T-helper 1 cell (primary cell): ENCODE results near the gene PI4KA.
A peak's percentile ranks its signal among the peaks of the same experiment; 100 is the strongest.
"Not testable (repeated sequence)": the region's sequence is repeated elsewhere in the genome, so short reads cannot be mapped to it uniquely, and the experiment has no call there.

ENCODE experiments used
- DNase-seq, 5 donors: peaks; one replicate each; pipeline ENCODE4 v3.0.0-alpha.2; 2012 to 2020

The PI4KA gene

DNA sequence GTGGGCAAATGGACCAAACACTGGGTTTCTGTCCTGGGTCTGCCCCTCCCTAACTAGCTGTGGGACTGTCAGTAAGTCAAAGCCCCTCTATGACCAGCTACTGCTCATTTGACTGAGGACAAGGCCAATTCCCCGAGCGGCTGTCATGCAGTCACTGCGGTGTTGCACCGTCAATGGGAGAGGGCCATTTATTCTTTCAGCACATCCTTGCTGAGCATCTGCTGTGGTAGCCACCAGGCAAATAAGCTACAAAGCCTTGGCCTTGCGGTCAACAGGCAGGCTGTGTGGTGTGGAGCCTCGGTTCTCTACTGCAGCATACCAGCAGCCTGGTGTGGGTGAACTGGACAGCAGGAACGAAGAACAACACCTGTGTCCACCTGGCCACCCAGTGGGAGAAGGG is 110.5 kb downstream of the PI4KA start:
- DNase-seq: no peak

DNA sequence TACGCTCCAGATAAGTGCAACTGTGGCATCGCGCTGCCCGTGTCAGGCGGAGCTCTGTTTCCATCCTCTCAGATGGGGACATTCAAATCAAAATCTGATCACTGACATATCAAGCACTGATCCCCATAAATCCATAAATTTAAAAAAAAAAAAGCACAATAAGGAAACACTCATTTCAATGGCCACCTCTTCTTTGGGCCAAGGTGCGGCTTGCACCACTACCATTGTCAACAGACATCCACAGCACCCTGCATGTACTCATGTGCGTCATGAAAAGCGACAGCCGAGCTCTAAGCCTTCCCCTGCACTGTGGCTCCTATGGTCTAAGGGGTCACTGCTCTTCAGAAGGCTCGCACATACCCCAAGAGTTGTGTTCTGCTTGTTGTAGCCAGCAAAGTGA is 111.4 kb downstream of the PI4KA start:
- DNase-seq: no peak

DNA sequence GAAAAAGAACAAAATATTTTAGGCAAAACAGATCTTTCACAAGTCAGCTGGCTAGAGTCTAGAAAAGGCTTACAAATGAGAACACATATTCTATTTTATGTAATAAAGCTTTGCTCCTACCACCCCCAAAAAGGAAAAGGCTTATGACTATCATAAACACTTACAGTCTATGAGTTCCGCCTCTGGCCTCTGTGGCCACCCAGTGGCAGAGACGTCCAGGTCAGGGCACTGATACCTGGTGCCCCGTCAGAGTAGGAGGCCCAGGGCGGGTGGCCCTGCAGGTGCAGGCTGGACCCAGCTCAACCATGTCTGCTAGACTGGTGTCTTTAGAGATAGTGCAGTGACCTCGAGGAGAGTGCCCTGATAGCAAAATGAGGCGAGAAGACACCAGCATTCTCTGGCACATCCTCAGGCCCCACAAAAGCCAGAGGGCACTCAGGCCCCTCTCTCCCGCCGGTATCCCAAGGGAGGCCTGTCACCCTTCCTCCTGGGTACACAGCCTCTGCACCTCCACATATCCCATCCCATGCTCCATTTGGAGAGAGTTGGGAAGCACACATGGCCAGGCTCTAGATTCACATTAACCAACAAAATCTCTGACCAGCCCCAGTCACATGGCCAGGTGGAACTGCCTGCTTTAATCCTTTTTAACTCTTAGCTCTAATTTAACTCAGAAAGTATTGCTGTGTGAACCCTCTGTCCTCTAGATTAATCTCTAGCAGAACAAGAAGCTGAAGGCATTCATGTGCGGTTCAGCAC is 112.0 kb downstream of the PI4KA start:
- no peak for DNase-seq

DNA sequence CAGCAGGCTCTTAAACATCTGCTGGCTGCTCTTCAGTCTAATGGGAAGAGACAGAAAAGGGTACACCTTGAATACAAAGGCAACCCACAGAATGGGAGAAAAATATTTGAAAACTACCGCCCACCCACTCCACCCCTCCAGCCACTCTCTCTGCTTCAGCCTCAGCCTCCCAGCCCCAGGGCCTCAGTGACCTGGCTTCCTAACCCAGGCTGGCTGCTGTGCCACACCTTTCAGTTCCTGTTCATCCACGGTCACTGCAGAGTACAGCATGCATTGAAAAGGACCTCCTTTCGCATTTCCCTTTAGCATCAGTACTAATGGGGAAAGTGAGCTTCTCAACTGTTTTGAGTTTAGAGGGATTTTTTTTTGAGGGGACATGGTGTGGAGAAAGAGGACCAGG is 113.5 kb downstream of the PI4KA start:
- DNase-seq: no peak

DNA sequence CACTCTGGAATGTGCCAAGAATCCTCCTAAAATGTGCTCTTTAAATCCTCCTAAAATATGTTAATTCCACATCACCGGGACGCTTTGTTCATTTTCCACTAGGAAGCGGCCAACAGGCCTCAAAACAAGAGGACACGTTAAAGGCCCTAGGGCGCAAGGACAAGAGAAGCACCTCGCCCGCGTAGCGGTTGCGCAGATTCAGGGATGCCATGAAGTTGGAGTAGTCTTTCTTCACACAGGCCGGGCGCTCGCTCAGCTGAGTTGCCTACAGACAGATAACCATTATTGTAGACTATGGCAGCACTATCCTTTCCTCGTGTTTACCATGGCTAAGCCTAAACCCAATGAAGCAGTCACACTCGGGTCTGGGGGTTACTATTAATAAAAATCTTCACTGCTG is 114.2 kb downstream of the PI4KA start:
- no peak for DNase-seq

DNA sequence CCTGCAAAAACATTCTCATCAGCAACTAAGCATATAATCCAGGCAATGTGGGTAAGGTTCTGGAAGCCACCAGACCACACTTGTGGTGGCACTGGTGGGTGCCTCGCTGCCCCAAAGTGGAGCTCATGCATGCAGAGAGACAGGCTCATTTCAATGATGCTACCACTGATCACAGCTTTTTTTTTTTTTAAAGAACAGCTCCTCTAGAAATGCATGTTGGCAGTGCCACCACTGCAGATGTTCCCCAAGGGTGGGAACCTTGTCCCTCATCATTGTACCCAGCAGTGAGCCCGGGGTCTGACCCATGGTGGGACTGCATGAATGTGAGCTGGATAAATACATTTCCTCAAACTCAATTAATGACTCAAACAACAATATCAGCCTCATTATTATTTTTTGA is 115.8 kb downstream of the PI4KA start:
- DNase-seq: no peak

DNA sequence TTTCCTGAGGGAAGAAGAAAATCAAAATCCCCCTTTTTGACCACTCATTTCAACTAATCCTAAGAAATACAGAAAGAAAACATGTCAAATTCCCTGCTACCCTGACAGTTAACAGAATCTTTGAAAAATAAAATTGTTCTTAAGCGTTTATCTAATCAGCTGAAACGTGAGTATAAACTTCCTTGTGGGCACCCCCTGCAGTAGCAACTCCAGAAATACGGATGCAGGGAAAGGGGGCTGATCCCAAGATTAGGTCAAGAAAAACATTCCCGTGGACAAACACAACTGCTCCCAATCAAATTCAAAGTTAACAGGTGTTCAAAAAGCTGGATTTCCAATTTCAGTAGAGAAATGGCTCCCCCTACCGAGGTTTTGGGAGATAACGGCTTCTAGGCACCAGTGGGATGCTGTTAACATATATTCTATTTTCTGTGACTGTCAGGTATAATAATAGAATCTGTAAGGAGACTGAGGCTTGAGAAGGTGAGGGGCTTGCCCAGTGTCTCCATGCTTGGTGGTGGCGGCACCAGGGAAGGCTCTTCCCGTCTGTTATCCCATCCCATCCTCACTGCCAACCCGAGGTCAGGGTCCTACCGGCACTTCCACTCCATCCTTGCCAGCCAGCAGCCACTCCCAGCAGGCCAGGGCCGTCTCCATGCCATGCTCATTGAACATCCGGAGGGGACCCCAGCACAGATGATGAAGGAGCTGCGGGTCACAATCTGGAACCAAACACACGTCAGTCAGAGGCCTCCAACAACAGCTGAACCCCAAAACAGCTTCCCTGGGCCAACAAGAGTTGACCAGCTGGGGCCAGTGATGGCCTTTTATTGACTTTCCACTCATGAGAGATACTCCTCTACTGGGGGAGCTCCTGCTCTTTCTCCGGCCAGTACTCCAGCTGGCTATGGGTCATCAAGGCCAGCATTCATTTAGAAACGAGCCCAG is 116.7 kb downstream of the PI4KA start:
- peak in 2 of 5 donors; percentile 11 to 47 for DNase-seq

DNA sequence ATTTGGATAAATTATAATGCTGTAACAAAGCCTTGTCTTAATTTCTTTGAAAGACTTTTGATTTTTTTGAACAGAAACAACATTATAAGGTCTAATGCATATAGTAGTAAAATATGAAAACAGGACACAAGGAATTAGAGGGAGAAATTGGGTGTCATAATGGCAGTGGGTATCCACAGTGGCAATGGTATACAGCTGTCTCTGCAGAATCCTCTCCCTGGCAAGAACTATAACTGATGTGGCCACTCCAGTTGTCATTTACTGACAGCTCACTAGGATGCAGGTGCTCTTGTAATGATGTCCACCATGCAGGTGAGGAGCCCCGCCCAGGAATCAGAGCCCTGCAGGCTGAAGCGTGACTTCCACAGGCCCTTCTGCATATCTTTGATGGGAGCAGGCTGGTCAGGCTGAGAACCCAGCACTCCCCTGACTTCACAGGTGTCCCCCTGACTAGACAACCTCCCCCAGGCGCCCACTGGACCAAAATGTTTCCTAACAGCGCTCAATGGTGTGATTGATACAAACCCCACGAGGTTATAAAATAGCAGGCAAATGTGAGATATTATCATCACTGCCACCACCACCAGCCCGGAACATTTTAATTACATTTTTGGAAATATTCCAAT is 117.5 kb downstream of the PI4KA start:
- no peak for DNase-seq

DNA sequence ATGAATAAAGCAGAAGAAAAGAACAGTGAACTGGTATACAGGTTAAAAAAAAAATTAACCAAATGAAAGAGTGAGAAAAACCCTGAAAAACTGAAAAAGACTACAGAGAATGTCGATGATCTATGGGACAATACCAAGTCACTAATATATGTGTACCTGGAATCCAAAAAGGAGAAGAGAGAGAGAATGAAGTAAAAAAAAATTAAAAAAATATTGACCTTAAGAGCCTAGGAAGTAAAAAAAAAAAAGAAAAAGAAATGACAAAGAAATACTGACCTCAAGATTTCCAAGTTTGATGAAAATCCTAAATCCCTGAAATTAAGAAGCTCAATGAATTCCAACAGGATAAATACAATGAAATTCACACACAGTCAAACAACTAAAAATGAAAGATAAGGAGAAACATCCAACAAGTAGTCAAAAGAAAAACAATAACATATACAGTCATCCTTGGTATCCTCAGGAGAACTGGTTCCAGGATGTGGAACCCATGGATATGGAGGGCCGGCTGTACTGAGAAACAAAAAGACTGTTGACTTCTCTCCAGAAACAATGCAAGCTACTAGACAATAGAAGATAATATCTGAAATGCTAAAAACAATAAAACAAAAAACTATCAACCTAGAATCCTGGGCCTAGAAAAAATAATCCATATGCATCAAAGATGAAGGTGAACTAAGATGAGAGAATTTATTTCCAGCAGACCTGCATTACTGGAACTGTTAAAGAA is 118.2 kb downstream of the PI4KA start:
- no peak for DNase-seq

DNA sequence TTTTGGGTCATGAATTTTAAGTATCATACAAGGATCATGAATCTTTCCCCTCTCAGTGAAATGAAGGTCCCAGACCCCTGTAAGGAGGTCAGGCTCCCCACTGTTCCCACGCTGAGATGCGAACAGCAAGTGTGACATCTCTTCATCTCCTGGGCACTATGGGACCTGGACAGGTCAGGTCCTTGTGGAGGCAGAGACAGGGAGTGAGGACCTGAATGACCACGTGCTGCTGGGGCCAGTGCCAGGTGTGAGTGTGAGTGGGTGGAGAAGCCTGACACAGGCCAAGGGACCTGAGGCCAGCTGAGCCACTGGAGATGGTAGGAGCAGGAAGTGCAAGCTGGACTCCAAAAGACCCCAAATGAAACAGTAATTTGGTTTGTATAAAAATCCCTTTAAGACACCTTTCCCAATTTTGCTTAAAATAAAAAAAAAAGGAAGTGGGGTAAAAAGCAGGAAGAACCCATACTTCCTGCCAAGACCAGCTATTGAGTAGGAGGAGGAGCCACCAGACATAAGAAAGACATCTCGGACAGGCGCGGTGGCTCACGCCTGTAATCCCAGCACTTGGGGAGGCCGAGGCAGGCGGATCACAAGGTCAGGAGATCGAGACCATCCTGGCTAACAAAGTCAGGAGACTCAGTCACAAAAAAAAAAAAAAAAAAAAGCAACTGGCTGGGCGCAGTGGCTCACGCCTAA is 120.1 kb downstream of the PI4KA start:
- DNase-seq: no peak

DNA sequence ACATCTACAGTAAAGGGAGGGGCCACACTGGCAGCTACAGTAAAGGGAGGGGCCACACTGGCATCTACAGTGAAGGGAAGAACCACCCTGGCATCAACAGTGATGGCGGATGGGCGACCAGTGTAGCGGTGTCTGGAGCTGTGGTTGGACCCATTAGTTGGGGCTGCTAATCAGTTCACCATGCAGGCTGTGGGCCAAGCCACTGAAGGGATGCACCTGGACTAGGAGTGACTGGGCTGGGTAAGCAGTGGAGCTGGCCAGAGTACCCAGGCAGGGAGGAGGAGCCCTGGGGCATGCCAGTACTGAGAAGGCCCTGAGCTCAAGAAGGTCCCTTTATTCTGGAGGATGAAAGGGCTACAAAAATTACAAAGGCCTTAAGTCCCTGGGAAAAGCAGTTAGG is 121.7 kb downstream of the PI4KA start:
- DNase-seq: not testable (repeated sequence)

DNA sequence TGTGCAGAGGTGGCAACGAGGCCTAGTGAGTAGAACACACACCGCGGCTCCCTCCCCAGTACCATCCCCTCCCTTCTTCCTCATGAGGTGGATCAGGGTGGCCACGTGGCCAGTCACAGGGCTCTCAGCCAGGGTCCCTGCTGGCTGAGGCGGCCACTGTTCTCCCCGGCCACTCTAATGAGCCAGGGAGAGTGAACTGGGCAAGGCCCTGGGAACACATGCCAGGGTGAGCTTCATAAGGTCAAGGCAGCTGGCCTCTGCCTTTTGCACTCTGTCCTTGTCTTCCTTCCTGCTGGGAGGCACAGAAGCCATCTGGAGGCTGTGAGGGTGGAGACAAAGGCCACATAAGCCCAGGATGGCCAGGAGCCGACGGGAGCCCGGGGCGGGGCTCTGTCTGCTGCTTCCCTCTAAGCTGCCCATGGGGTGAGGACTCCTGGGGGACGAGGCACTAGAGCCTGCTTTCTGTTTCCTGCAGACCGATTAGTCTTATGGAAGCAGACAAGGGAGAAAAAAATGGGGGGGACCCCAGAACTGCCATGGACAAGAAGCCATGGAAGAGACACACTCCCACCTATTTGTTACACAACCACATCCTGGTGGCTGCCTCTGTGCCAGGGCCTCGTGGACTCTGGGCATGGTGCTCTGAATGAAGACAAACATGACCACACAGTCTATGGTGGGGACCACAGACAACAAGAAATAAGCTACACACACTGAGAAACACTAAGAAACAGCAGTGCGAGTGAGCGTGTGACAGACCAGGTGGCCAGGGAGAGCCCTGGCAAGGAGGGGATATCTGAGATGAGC is 123.1 kb downstream of the PI4KA start:
- DNase-seq: not testable (repeated sequence)

DNA sequence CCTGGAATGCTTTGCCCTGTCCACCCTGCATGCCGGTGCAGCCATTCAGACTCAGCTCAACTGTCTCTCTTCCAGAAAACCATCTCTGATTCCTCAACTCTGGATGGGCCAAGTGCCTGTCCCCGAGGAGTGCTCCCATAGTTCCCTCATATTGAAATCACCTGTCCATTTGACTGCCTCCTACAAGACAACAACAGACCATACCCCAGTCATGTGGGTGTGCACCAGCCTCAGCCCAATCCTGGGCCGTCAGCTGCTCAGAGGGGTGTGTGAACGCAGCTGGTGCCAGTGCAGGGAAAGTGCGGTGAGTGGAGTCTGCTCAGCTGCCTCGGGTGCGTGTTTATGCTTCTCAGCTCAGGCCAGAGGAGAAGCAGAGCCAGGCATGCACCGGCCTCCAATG is 126.2 kb downstream of the PI4KA start:
- DNase-seq: not testable (repeated sequence)

DNA sequence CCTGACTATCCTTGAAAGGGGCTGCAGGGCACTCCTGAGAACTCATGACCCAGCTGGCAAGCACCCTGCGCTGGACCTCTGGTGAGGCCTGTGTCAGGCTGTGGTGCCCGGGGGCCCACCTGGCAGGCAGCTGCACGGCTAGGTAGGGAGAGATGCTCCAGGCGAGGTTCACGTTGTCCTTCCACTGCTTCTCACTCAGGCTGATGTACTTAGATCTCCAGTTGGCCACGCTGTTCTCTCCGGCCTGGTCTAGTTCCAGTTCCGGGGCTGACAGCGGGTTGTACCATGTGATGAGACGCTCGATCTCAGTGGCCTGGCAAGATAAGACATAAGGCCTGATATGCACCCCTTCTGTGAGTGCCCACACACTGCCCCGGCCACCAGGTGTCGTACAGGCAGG is 129.4 kb downstream of the PI4KA start:
- no peak for DNase-seq

DNA sequence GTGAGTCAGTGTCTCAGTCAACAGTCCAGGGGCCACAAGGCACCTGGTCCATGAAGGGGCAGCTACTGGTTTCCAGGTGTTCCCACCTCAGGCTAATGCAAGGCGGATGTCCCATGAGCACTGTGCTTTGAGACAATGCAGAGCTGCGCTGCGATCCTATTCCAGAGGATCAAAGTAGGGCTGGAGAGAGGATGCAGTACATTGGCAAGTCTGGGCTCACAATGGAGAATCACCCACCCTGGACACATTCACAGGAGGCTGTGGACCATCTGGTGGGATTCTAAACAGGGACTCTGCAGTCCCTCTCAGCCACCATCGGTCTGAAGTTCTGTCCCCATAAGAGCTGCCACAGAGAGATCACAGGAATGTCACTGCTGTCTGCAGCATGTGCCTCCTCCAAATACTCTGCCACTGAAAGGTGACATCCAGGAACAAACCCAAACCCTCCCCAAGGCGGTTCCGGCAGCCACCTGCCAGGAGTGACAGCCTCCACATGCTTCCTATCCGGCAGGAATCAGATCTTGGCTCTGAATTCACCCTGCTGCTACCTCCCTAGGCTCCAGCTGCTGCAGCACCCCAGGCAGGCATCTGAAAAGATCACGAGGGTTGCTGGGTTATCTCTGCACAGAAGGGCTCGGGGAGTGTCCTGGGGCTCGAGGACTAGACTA is 130.0 kb downstream of the PI4KA start:
- DNase-seq: no peak

DNA sequence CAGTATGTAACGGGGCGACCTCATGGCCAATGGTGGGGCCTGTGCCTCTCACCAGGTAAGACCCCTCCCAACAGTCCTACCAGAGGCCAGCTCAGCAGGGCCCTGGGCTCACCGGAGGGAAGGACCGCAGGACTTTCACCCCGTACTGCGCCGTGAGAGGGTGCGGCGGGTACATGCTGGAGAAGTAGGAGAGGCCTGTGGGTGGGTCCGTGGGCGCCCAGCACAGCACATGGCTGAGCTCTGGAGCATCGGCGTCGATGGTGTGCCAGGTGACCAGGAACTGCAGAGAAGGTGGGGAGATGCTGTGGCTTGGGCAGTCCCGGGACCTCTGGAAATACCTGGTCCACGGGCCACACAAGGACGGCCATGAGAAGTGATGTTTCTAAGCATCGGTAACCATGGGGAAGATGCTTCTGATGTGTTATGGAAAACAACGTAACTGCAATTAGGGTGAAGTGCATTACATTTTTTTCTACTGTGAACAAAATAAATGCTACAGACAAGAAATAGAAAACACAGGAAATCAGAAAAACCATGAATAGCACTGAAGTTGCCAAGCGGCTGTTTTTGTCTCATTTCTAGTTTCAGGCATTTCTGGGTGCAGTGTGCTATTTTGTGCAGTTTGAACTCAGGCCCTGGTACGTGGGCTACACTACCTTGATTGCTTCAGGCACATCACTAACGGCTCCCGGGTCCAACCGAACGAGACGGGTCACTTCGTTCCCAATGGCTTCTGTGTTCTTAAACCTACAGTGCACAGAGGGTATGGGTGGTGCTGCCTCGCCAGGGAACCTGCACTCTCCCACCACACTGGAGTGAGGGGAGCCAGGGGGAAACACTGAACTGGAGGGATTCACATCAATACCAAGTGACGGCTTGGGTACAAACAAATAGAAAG is 131.2 kb downstream of the PI4KA start:
- DNase-seq: no peak

DNA sequence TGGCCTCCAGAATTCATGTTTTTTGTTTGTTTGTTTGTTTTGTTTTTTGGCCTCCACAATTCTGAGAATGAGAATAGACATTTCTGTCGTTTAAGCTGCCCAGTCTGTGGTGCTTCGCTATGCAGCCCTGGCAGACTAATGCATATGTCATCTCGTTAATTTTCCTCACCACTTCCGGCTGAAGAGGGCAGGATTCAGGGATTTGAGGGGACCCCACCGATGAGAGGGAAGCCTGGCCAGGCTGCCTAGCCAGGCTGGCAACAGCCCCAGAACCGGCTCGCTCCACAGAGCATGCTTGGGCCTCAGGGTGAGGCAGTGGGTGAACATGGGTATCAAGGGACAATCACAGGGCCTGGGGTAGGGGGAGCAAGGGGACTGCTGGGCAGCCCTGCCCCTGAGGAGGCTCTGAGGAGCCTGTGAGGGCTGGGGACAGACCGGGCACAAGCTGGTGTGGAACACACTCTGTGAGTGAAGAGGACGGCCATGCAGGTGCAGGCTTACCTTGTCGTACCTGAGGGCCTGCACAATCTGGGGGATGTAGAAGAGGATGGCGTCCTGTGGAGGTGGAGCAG is 132.5 kb downstream of the PI4KA start:
- no peak for DNase-seq

DNA sequence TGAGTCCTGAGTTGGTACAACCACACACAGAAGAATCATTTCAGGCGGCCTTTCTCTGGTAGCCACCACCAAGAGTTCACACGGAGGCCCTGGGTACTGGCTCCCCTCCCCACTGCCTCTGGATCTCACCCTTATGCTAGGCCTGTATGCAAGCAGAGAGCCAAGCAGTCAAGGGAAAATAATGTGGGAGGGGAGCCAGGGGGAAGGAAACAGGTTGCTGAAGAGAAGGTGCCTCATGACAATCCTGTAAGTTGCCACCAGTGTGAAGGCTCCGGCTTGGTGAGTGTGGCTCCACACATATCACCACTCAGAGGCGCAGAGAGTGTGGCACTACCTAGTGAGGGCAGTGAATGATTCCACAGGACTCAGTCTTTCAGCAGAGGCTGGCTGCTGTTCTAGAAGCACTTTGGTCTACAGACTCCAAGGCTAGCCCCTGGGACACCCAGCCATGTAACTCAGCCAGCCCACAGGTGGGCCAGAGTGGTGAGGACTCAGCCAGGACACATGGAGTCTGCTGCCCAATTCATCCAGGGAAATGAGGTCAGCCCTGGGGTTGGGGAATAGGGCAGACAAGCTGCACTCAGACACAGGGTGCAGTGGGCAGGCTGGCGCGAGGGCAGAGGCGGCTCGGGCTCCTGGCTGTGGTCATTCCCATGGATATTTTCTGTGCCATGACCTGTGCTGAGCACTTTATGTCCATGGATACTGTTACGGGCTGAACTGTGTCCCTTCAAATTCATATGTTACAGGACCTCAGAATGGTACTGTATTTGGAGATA is 133.7 kb downstream of the PI4KA start:
- no peak for DNase-seq
